ENCODE measurements around the gene SREBF2. TPM values are rescaled to one million over a fixed set of nuclear protein-coding genes. Genes with fewer than 3 reads are reported as not detected.
A peak's percentile ranks its signal among the peaks of the same experiment; 100 is the strongest.

The SREBF2 gene
- total and polyA plus RNA-seq, 2 of the 13 experiments (the other 11 are each of a cell fraction or from before 2014, with no cell fraction given) = 53.8 to 72.6 TPM

GRCh38 chr22:41933411-41934177, 100.7 kb downstream of the SREBF2 start (continued):
- TF ChIP-seq AGO2 (optimal IDR thresholded peaks at IDR 0.05; ENCODE audit: low read depth, low read length) (peak; percentile 56), ZNF687 (CRISPR knock-in tag; IDR thresholded peaks at IDR 0.05) (peak; percentile 13; the same call in 1 of the 2 replicates)

- peaks cover 6 to 17% of the 10 kb centered on the region in 2 experiments; a peak in 3 of 5 replicates for H3K36me3 ChIP-seq (replicated peaks in 1 of 2; ENCODE audit: control insufficient read depth in 1 of 2, insufficient read depth in 2 of 2, low read length in 2 of 2)
- ChIA-PET POLR2A (no interaction called here), CTCF (ENCODE audit: low intra/inter-chr PET ratio, low total read pairs) (no interaction called here)
- no peak overlapping the region for H3K4me3 ChIP-seq (replicated peaks in 1 of 3; ENCODE audit: insufficient read depth in 1 of 3, low read depth in 2 of 3, low read length in 3 of 3)
- intact Hi-C loops (cut with micrococcal nuclease; ENCODE audit: unreplicated experiment) (no loop called here), in situ Hi-C loops (cut with HindIII; ENCODE audit: extremely low pct_ligation_motif_present, low pct_unique_long_range_greater_than_20kb) (no loop called here)
- DNase-seq (ENCODE audit: low spot score) = no peak
- H3K79me2 ChIP-seq (ENCODE audit: insufficient read depth, low read length) = no peaks in the 10 kb centered on the region
- no peaks in the 10 kb centered on the region for H3K9me3 ChIP-seq (ENCODE audit: low read length)
- ATAC-seq = no peak
- H3K27me3 ChIP-seq (ENCODE audit: control insufficient read depth in 1 of 2, insufficient read depth in 2 of 2, low read length in 2 of 2) = no peaks in the 10 kb centered on the region
- BruUV-seq (replicated peaks) = no TSS peak
- TF ChIP-seq EEA1 (CRISPR knock-in tag; IDR thresholded peaks at IDR 0.05; ENCODE audit: borderline replicate concordance) (no peak), HNF4G (IDR thresholded peaks at IDR 0.05; ENCODE audit: borderline replicate concordance, low read depth, low read length) (no peak), HNF4G (CRISPR knock-in tag; IDR thresholded peaks at IDR 0.05; ENCODE audit: borderline replicate concordance, low read depth) (no peak), NFYB (CRISPR knock-in tag; IDR thresholded peaks at IDR 0.05) (no peak), ZNF121 (CRISPR knock-in tag; IDR thresholded peaks at IDR 0.05) (peak; percentile 82)
- no peaks in the 10 kb centered on the region for H3K4me1 ChIP-seq (ENCODE audit: insufficient read depth, low read length)
- H3K9ac ChIP-seq (ENCODE audit: insufficient read depth, low read depth, low read length) = no peak overlapping the region
- no peak overlapping the region for H3K4me2 ChIP-seq (ENCODE audit: low read depth, low read length)
- no peak for FAIRE-seq
- no peak overlapping the region for H2AFZ ChIP-seq (ENCODE audit: low read length)
- H4K20me1 ChIP-seq (ENCODE audit: insufficient read depth, low read length) = no peaks in the 10 kb centered on the region
- 97% methylated on average over 14 of the region's 17 CpGs for WGBS (ENCODE audit: low lambda C conversion rate)
- H3K27ac ChIP-seq (ENCODE audit: extremely low read length, insufficient read depth, low read length) = no peak overlapping the region
These were observed 101.5 kb downstream of the SREBF2 start for GRCh38 chr22:41934284-41935014.

Data from HepG2 (cell line).